PC-9 (cell line): ENCODE results near the gene LMAN1L. TPM values are rescaled to one million over a fixed set of nuclear protein-coding genes. Genes with fewer than 3 reads are reported as not detected.

Source experiments
- BruUV-seq: library from RNA; stranded (reverse); fragments of 400-500 nt; replicated peaks from 2 replicates; lab custom pipeline; 2021; lab: Mats Ljungman, UMichigan
- CTCF ChIA-PET: fragments of 300-600 bp; sonication (Branson Sonifier 250); formaldehyde crosslinking; loops from one replicate; lab custom pipeline; 2022; ENCODE audit warnings: antibody characterized with exemption; lab: Charles Lee
- POLR2A ChIA-PET: fragments of 300-600 bp; sonication (Branson Sonifier 250); formaldehyde crosslinking; loops from one replicate; lab custom pipeline; 2022; ENCODE audit warnings: antibody characterized with exemption; ENCODE audit not compliant: unreplicated experiment; lab: Charles Lee
- DNase-seq, 2 experiments: peaks; one replicate each; pipeline versions ENCODE4 v3.0.0 to v3.0.0-alpha.2; 2015 to 2022; ENCODE audit warnings: mixed read lengths in 1 of 2
- H2AFZ ChIP-seq: fragments of 200-600 bp; sonication (generic); 2 replicates; pipeline ENCODE4 v1.8.1; 2017; ENCODE audit warnings: antibody characterized with exemption
- H3F3A ChIP-seq: fragments of 200-600 bp; sonication (generic); 2 replicates; pipeline ENCODE4 v1.8.1; 2017; ENCODE audit warnings: antibody characterized with exemption, mild to moderate bottlenecking, low read depth; ENCODE audit not compliant: insufficient read depth
- H3K27ac ChIP-seq: fragments of 200-600 bp; sonication (generic); 2 replicates; pipeline ENCODE4 v1.6.1; 2016; ENCODE audit warnings: mixed run types
- H3K27me3 ChIP-seq: fragments of 200-600 bp; sonication (generic); 2 replicates; pipeline ENCODE4 v1.6.1; 2016; ENCODE audit warnings: low read depth, mixed run types; ENCODE audit not compliant: insufficient read depth
- H3K36me3 ChIP-seq: fragments of 200-600 bp; sonication (generic); 2 replicates; pipeline ENCODE4 v1.6.1; 2016; ENCODE audit warnings: low read depth, mixed run types
- H3K4me1 ChIP-seq: fragments of 200-600 bp; sonication (generic); replicated peaks from 2 replicates; pipeline ENCODE4 v1.6.1; 2016; ENCODE audit warnings: mixed run types; ENCODE audit not compliant: insufficient read depth
- H3K4me2 ChIP-seq: fragments of 200-600 bp; sonication (generic); 2 replicates; pipeline ENCODE4 v1.6.1; 2017; ENCODE audit warnings: mixed run types
- H3K4me3 ChIP-seq: fragments of 200-600 bp; sonication (generic); 2 replicates; pipeline ENCODE4 v1.6.1; 2016; ENCODE audit warnings: mixed run types
- H3K79me2 ChIP-seq: fragments of 200-600 bp; sonication (generic); 2 replicates; pipeline ENCODE4 v1.6.1; 2017; ENCODE audit warnings: low read depth, mixed run types
- H3K9me2 ChIP-seq: fragments of 200-600 bp; sonication (generic); 2 replicates; pipeline ENCODE4 v1.8.1; 2017; ENCODE audit warnings: mild to moderate bottlenecking; ENCODE audit not compliant: insufficient read depth
- H3K9me3 ChIP-seq: fragments of 200-600 bp; sonication (generic); 2 replicates; pipeline ENCODE4 v1.8.1; 2016; ENCODE audit warnings: low read depth; ENCODE audit not compliant: insufficient read depth
- H4K20me1 ChIP-seq: fragments of 200-600 bp; sonication (generic); 2 replicates; pipeline ENCODE4 v1.8.1; 2017; ENCODE audit not compliant: insufficient read depth
- CTCF ChIP-seq: fragments of 200-600 bp; sonication (generic); conservative IDR thresholded peaks from 2 replicates; pipeline ENCODE4 v1.6.1; 2017; ENCODE audit warnings: mixed run types, antibody characterized with exemption, mild to moderate bottlenecking, moderate library complexity
- EZH2 ChIP-seq: fragments of 200-600 bp; sonication (generic); IDR thresholded peaks from 2 replicates; pipeline ENCODE4 v1.8.0; 2017; ENCODE audit warnings: antibody characterized with exemption, low read depth
- intact Hi-C: fragments of 100-400 bp; cut with micrococcal nuclease; formaldehyde crosslinking; loops from one replicate; pipeline ENCODE4 v1.10.0; 2022; ENCODE audit not compliant: unreplicated experiment
- total RNA-seq: library from RNA; stranded (reverse); gene quantifications from 2 replicates; pipeline ENCODE4 v1.2.3, GENCODE V29; 2021

Gene LMAN1L
- total RNA-seq, 1 experiment from 2014 or later, result not detected

GRCh38 chr15:74829486-74829885, 16.9 kb downstream of the LMAN1L start:
- no peaks in the 10 kb centered on the region for H3K27me3 ChIP-seq
- no peak overlapping the region for H3K4me3 ChIP-seq
- no peaks in the 10 kb centered on the region for H3K9me2 ChIP-seq
- no peaks in the 10 kb centered on the region for H3K36me3 ChIP-seq
- no peaks in the 10 kb centered on the region for H4K20me1 ChIP-seq
- POLR2A ChIA-PET, result no interaction called here
- no peak overlapping the region for H3K27ac ChIP-seq
- CTCF ChIA-PET, result interaction anchor here (0.5 kb wide), 1 partner anchor 42 kb away, joined by 4 read pairs; no protein-coding TSS in a partner anchor
- no peaks in the 10 kb centered on the region for H3K79me2 ChIP-seq
- no peaks in the 10 kb centered on the region for H3K9me3 ChIP-seq
- peaks cover 14% of the 10 kb centered on the region for H3K4me1 ChIP-seq
- DNase-seq, result peak in 1 of 2 experiments; percentile 37
- peaks cover 6% of the 10 kb centered on the region; the same call in 1 of the 2 replicates for H3F3A ChIP-seq
- H3K4me2 ChIP-seq, result no peak overlapping the region
- no TSS peak for BruUV-seq
- TF ChIP-seq EZH2 (no peak), CTCF (no peak)
- intact Hi-C loops, result no loop called here
- no peak overlapping the region for H2AFZ ChIP-seq

- Histone ChIP-seq H3K9me3 (no peaks in the 10 kb centered on the region), H3F3A (peaks cover 6% of the 10 kb centered on the region; the same call in 1 of the 2 replicates), H3K79me2 (no peaks in the 10 kb centered on the region), H4K20me1 (no peaks in the 10 kb centered on the region), H3K4me1 (peaks cover 14% of the 10 kb centered on the region), H3K4me3 (no peak overlapping the region), H3K36me3 (no peaks in the 10 kb centered on the region), H3K9me2 (no peaks in the 10 kb centered on the region), H3K27me3 (no peaks in the 10 kb centered on the region), H3K27ac (no peak overlapping the region), H2AFZ (no peak overlapping the region), H3K4me2 (no peak overlapping the region)
- TF ChIP-seq EZH2 (no peak), CTCF (no peak)
- no TSS peak for BruUV-seq
- ChIA-PET CTCF (interaction anchor here (0.5 kb wide), 1 partner anchor 42 kb away, joined by 4 read pairs; no protein-coding TSS in a partner anchor), POLR2A (no interaction called here)
- DNase-seq, result no peak
- intact Hi-C loops, result no loop called here
Measured at GRCh38 chr15:74829991-74830390, 17.4 kb downstream of the LMAN1L start.

GRCh38 chr15:74830868-74831267, 18.2 kb downstream of the LMAN1L start:
- Histone ChIP-seq H3K4me2 (no peak overlapping the region), H3K27me3 (no peaks in the 10 kb centered on the region), H3F3A (peaks cover 6% of the 10 kb centered on the region; the same call in 1 of the 2 replicates), H3K9me2 (no peaks in the 10 kb centered on the region), H3K9me3 (no peaks in the 10 kb centered on the region), H3K27ac (no peak overlapping the region), H2AFZ (no peak overlapping the region), H3K36me3 (no peaks in the 10 kb centered on the region), H3K4me1 (peaks cover 14% of the 10 kb centered on the region), H3K79me2 (no peaks in the 10 kb centered on the region), H3K4me3 (no peak overlapping the region), H4K20me1 (no peaks in the 10 kb centered on the region)
- no peak for DNase-seq
- POLR2A ChIA-PET, result no interaction called here
- TF ChIP-seq CTCF, result no peak
- TF ChIP-seq EZH2, result no peak
- no TSS peak for BruUV-seq
- CTCF ChIA-PET, result interaction anchor here (0.7 kb wide), 1 partner anchor 332 kb away, joined by 3 read pairs; no protein-coding TSS in a partner anchor
- intact Hi-C loops, result no loop called here
